Endodermal cell (in vitro differentiated cells): ENCODE measurements around the gene PTGES. TPM values are rescaled to one million over a fixed set of nuclear protein-coding genes. Genes with fewer than 3 reads are reported as not detected.
A peak's percentile ranks its signal among the peaks of the same experiment; 100 is the strongest.

Source experiments
- DNase-seq: peaks from one replicate; pipeline ENCODE4 v3.0.0-alpha.2; 2017
- H3K27ac ChIP-seq: 2 replicates; pipeline ENCODE4 v1.5.1; 2013; ENCODE audit warnings: mild to moderate bottlenecking, low read depth, low read length, moderate library complexity
- H3K27me3 ChIP-seq: 2 replicates; pipeline ENCODE4 v1.6.1; 2013; ENCODE audit warnings: mild to moderate bottlenecking, low read length, moderate library complexity; ENCODE audit not compliant: insufficient read depth, control insufficient read depth, poor library complexity, severe bottlenecking
- H3K36me3 ChIP-seq: 2 replicates; pipeline ENCODE4 v1.7.0; 2013; ENCODE audit warnings: mild to moderate bottlenecking, low read length, moderate library complexity; ENCODE audit not compliant: control insufficient read depth, insufficient read depth
- H3K4me1 ChIP-seq: one replicate; pipeline ENCODE4 v1.7.0; 2013; ENCODE audit warnings: low read length; ENCODE audit not compliant: control insufficient read depth, insufficient read depth
- H3K4me3 ChIP-seq: 2 replicates; pipeline ENCODE4 v1.5.1; 2013; ENCODE audit warnings: mild to moderate bottlenecking, low read length, moderate library complexity
- H3K9ac ChIP-seq: 2 replicates; pipeline ENCODE4 v1.6.1; 2013; ENCODE audit warnings: mild to moderate bottlenecking, low read length, moderate library complexity; ENCODE audit not compliant: poor library complexity, severe bottlenecking; ENCODE audit errors: extremely low read depth
- H3K9me3 ChIP-seq: 2 replicates; pipeline ENCODE4 v1.6.1; 2013; ENCODE audit warnings: mild to moderate bottlenecking, low read length, moderate library complexity; ENCODE audit not compliant: control insufficient read depth
- H3K27ac Mint-ChIP-seq: 2 replicates; pipeline ENCODE4 v1.8.0; 2020; ENCODE audit warnings: mixed read lengths
- H3K27me3 Mint-ChIP-seq: 2 replicates; pipeline ENCODE4 v1.8.0; 2021; ENCODE audit warnings: mild to moderate bottlenecking, mixed read lengths; ENCODE audit not compliant: insufficient read depth
- H3K36me3 Mint-ChIP-seq: 2 replicates; pipeline ENCODE4 v1.8.0; 2020; ENCODE audit warnings: low read depth, mixed read lengths
- H3K4me1 Mint-ChIP-seq: 2 replicates; pipeline ENCODE4 v1.8.0; 2020; ENCODE audit warnings: mixed read lengths
- H3K4me3 Mint-ChIP-seq: 2 replicates; pipeline ENCODE4 v1.8.0; 2020; ENCODE audit warnings: mild to moderate bottlenecking, moderate library complexity, mixed read lengths
- H3K9me3 Mint-ChIP-seq: 2 replicates; pipeline ENCODE4 v1.8.0; 2020; ENCODE audit warnings: mild to moderate bottlenecking, mixed read lengths
- WGBS, 2 experiments: methylation state at CpG; one replicate each; pipeline versions ENCODE4 v1.1.5 to v1.1.7; 2013; ENCODE audit warnings: missing lambda C conversion rate in 2 of 2, mixed read lengths in 1 of 2; ENCODE audit not compliant: insufficient coverage in 1 of 2, insufficient read length in 1 of 2; 5-methylcytosine and 5-hydroxymethylcytosine counted together
- total RNA-seq, 2 donors: library from RNA; stranded (reverse); fragmentation: NEBNext Ultra II Directional in 1 of 2; extraction: Animal tissue kit (Norgen Biotek cat#: 25700) in 1 of 2; gene quantifications; 2 replicates in 1 of 2; 3 replicates in 1 of 2; pipeline ENCODE4 v1.2.1, GENCODE V29; 2021
- TF ChIP-seq, protein P1 (sequence below): fragments of 200-600 bp; sonication (generic); conservative IDR thresholded peaks from 2 replicates; pipeline ENCODE4 v1.5.0; 2021; ENCODE audit warnings: antibody characterized with exemption, mild to moderate bottlenecking

Gene PTGES
- total RNA-seq, 2 donors from 2014 or later: 0.29 to 0.62 TPM

DNA sequence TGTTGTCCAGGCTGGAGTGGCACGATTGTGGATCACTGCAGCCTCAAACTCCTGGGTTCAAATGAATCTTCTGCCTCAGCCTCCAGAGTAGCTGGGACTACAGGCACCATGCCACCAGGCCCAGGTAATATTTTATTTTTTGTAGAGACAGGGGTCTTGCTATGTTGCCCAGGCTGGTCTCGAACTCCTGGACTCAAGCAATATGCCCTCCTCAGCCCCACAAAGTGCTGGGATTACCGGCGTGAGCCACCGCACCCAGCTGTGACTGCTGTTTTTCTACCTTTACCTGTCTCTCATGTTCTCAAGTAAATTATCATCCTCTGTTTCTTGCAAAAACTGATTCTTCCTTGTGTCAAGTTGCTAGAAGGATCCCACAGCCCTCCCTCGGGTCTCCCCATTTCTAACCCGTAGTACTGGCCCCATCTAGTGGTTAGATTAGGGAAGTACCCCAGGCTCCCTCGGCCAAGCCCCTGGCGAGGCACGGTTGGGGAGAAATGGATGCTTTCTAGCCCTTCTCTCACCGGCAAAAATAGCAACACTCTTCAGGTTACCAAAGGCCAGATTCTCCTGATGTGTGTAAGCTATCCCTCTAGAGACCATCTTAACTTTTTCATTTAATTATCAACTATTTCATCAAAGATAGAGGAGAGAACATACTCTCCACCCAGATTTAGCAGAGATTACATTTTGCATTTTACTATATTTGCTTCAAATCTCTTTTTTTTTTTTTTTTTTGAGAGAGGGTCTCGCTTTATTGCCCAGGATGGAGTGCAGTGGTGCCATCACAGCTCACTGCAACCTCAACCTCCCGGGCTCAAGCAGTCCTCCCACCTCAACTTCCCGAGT, 30.9 kb upstream of the PTGES start:
- Mint-ChIP-seq H3K27me3 (peaks cover 22% of the 10 kb centered on the region), H3K4me3 (no peak overlapping the region), H3K9me3 (no peaks in the 10 kb centered on the region), H3K27ac (no peak overlapping the region), H3K4me1 (no peaks in the 10 kb centered on the region), H3K36me3 (no peaks in the 10 kb centered on the region)
- no peak overlapping the region for H3K4me3 ChIP-seq
- DNase-seq: peak; percentile 94
- peaks cover 20% of the 10 kb centered on the region for H3K27me3 ChIP-seq
- no peaks in the 10 kb centered on the region for H3K36me3 ChIP-seq
- H3K27ac ChIP-seq: no peak overlapping the region
- H3K9me3 ChIP-seq: no peaks in the 10 kb centered on the region
- 44 to 60% methylated on average over 5 to 14 of the region's 14 CpGs for WGBS, 2 experiments
- no peaks in the 10 kb centered on the region for H3K4me1 ChIP-seq
- TF ChIP-seq, protein P1, sequence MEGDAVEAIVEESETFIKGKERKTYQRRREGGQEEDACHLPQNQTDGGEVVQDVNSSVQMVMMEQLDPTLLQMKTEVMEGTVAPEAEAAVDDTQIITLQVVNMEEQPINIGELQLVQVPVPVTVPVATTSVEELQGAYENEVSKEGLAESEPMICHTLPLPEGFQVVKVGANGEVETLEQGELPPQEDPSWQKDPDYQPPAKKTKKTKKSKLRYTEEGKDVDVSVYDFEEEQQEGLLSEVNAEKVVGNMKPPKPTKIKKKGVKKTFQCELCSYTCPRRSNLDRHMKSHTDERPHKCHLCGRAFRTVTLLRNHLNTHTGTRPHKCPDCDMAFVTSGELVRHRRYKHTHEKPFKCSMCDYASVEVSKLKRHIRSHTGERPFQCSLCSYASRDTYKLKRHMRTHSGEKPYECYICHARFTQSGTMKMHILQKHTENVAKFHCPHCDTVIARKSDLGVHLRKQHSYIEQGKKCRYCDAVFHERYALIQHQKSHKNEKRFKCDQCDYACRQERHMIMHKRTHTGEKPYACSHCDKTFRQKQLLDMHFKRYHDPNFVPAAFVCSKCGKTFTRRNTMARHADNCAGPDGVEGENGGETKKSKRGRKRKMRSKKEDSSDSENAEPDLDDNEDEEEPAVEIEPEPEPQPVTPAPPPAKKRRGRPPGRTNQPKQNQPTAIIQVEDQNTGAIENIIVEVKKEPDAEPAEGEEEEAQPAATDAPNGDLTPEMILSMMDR: peak; percentile 95
- no peak overlapping the region for H3K9ac ChIP-seq

GRCh38 chr9:129781981-129782380, 29.1 kb upstream of the PTGES start:
- no peak overlapping the region for H3K27ac Mint-ChIP-seq

DNA sequence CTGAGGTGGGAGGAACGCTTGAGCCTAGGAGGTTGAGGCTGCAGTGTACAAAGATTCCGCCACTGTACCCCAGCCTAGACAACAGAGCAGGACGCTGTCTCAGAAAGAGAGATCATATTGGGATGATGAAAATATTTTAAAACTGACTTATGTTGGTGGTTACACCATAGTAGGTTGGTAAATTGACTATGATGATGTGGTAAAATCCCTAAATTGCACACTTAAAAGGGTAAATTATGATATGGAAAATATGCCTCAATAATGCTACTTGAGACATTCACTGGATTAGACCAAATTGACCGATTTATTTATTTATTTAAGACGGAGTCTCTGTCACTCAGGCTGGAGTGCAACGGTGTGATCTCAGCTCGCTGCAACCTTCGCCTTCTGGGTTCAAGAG, 28.3 kb upstream of the PTGES start:
- H3K36me3 ChIP-seq: no peaks in the 10 kb centered on the region
- H3K4me3 ChIP-seq: no peak overlapping the region
- TF ChIP-seq, protein P1: no peak
- Mint-ChIP-seq H3K27me3 (peaks cover 2% of the 10 kb centered on the region), H3K27ac (no peak overlapping the region), H3K9me3 (no peaks in the 10 kb centered on the region), H3K4me3 (no peak overlapping the region), H3K4me1 (no peaks in the 10 kb centered on the region), H3K36me3 (no peaks in the 10 kb centered on the region)
- no peaks in the 10 kb centered on the region for H3K9me3 ChIP-seq
- peaks cover 9% of the 10 kb centered on the region for H3K27me3 ChIP-seq
- no peaks in the 10 kb centered on the region for H3K4me1 ChIP-seq
- no peak for DNase-seq
- H3K27ac ChIP-seq: no peak overlapping the region
- no peak overlapping the region for H3K9ac ChIP-seq
- 88 to 89% methylated on average over 7 to 8 of the region's 8 CpGs for WGBS, 2 experiments

More at GRCh38 chr9:129781981-129782380, 29.1 kb upstream of the PTGES start:
- no peaks in the 10 kb centered on the region for H3K4me1 ChIP-seq
- Mint-ChIP-seq H3K4me3 (no peak overlapping the region), H3K36me3 (no peaks in the 10 kb centered on the region), H3K4me1 (no peaks in the 10 kb centered on the region), H3K27me3 (peaks cover 9% of the 10 kb centered on the region), H3K9me3 (no peaks in the 10 kb centered on the region)
- no peak overlapping the region for H3K4me3 ChIP-seq
- H3K36me3 ChIP-seq: no peaks in the 10 kb centered on the region
- H3K9me3 ChIP-seq: no peaks in the 10 kb centered on the region
- TF ChIP-seq, protein P1: no peak
- DNase-seq: no peak
- WGBS, 2 experiments: 94 to 95% methylated on average over 4 to 5 of the region's 5 CpGs
- H3K27me3 ChIP-seq: peaks cover 14% of the 10 kb centered on the region
- H3K9ac ChIP-seq: no peak overlapping the region
- H3K27ac ChIP-seq: no peak overlapping the region
